Epithelial cell of esophagus (primary cell): Measurements from ENCODE around the gene LINC00305.

Experiments used
- DNase-seq: peaks from one replicate; pipeline ENCODE4 v3.0.0; 2010; ENCODE audit warnings: low read depth
- H3K4me3 ChIP-seq: 2 replicates; pipeline ENCODE4 v1.5.1; 2011; ENCODE audit warnings: mild to moderate bottlenecking, low read length, control low read depth
- TF ChIP-seq, protein P1 (sequence below): IDR thresholded peaks from 2 replicates; pipeline ENCODE4 v1.5.1; 2011; ENCODE audit warnings: low read depth, mild to moderate bottlenecking, low read length, control low read depth, inconsistent platforms; ENCODE audit not compliant: insufficient read depth; ENCODE audit errors: missing control alignments

LINC00305 gene

DNA sequence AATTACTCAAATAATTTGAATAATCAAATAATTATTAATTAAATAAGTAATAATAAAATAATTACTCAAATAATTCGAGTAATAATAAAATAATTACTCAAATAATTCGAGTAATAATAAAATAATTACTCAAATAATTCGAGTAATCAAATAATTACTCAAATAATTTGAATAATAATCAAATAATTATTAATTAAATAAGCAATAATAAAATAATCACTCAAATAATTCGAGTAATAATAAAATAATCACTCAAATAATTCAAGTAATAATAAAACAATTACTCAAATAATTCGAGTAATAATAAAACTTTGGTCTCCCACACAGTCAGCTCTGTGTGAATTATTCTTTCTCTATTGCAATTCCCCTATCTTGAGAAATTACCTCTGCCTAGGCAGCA is 30.0 kb upstream of the LINC00305 start:
- TF ChIP-seq, protein P1, sequence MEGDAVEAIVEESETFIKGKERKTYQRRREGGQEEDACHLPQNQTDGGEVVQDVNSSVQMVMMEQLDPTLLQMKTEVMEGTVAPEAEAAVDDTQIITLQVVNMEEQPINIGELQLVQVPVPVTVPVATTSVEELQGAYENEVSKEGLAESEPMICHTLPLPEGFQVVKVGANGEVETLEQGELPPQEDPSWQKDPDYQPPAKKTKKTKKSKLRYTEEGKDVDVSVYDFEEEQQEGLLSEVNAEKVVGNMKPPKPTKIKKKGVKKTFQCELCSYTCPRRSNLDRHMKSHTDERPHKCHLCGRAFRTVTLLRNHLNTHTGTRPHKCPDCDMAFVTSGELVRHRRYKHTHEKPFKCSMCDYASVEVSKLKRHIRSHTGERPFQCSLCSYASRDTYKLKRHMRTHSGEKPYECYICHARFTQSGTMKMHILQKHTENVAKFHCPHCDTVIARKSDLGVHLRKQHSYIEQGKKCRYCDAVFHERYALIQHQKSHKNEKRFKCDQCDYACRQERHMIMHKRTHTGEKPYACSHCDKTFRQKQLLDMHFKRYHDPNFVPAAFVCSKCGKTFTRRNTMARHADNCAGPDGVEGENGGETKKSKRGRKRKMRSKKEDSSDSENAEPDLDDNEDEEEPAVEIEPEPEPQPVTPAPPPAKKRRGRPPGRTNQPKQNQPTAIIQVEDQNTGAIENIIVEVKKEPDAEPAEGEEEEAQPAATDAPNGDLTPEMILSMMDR: no peak
- no peak for DNase-seq
- H3K4me3 ChIP-seq: no peak overlapping the region

DNA sequence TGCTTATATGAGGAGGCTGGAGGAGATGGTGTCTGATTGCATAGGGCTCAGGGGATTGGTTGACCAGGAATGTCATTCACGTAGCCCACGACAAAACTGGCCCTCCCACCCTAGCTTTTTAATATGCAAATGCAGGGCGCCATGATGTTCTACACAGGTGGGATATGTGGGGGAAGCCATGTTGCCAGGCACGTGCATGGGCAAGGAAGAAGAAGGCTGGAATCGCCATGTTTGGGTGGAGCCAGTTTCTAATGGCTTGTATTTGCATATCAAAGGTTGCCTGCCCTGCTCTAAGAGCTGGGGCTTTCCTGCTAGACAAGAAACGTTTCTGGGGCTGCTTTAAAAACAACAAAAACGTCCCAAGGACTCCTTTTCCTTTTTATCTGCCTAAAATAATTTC is 26.5 kb upstream of the LINC00305 start:
- DNase-seq: no peak
- TF ChIP-seq, protein P1: no peak
- no peak overlapping the region for H3K4me3 ChIP-seq

DNA sequence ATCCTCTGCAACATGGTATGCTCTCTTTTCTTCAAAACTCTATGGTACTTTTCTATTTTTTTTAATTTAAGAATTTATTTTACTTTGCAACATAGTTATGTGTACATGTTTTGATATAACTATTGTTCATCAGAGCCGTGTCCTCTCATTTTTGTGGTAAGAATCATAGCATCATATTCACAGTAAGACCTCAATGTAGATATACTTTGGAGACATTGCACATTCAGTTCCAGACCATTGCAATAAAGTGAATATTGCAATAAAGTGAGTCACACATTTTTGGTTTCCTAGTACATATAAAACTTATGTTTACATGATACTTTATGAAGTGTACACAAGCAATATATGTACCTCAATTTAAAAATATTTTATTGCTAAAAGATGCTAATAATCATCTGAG is 22.7 kb upstream of the LINC00305 start:
- TF ChIP-seq, protein P1: no peak
- DNase-seq: no peak
- H3K4me3 ChIP-seq: no peak overlapping the region

DNA sequence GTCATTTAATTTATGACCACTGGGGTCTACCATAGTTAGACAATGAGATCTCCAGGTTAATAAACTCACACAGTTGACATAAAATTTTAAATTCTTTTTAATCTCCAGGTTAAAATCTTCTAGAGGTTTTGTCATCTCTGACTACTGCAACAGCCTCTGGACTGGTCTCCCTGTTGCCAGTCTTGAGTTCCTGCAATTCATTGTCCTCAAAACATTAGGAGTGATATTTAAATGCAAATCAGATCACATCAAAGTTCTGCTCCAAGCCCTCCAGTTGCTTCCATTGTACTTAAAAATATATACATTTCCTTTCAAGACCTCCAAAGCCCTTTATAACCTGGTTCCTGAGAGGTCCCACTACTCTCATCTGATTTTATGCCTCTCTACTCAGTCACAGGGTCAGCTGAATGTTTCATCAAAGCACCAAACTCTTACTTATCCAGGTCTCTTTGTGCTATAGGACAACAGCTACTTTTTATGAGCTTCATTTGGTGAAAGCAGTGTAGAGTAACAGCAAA is 18.6 kb upstream of the LINC00305 start:
- TF ChIP-seq, protein P1: no peak
- no peak for DNase-seq
- H3K4me3 ChIP-seq: no peak overlapping the region

DNA sequence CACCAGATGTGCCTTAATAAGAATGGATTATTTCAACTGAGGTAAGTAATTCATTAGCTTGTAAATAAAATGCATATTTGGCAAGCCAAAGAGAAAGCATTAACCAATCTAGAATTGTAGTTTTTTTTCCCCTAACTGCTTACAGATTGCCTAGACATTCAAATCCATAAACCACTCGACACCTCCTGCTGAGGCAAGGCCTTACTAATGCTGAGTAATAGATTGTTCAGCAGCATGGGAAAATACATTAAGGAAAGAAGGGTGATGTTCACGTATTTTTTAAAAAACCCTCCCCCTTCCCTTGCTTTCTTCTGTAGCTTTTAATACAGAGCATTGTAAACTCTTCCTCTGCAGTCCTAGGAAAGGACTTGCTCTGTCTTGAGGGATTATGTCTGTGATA is 17.0 kb upstream of the LINC00305 start:
- H3K4me3 ChIP-seq: no peak overlapping the region
- TF ChIP-seq, protein P1: no peak
- peak; percentile 15 for DNase-seq

DNA sequence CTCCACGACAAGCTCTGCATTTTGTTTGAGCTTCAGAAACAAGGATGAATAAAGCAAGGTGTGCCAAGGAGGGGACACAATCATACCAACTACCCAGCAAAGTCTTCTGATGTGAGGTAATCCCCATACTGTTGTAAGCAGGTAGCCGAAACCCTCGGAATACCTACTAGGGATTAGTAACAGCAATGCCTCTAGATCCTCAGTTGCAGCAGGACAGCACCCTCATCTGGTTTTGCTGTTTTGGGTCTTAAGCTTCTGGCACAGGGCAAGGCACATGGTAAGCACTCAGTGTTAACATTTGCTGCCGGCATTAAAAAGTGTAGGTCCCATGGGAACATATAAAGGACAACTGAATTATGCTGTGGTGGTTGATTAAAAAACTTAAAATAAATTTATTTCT is 16.0 kb upstream of the LINC00305 start:
- no peak overlapping the region for H3K4me3 ChIP-seq
- TF ChIP-seq, protein P1: no peak
- DNase-seq: no peak

DNA sequence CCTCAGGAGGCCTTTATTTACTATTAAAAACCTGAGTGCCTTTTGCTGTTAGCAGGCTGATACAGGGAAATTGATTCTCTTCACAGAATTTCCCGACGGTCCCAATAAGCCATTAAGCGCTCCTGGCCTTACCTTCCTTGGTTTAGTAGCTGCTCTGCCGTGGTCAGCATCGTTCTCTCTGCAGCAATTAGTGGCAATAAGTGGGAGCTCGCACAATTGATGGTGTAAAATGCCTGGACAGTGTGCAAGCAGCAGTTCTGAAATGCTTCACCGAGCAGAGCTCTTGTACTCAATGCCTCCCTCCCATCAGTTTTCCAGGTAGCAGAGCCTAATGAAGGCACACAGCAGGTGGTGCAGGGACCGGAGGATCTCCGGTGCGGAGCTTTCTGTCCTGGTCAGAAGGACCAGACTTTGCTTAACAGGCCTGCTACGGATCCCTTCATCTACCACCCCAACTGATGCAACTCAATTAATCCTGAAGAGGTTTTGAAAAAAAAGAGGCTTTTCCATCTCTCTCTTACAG is 1.1 kb upstream of the LINC00305 start:
- TF ChIP-seq, protein P1: no peak
- no peak overlapping the region for H3K4me3 ChIP-seq
- no peak for DNase-seq
